ENCODE data around the gene ABHD18.
"Not testable (repeated sequence)": the region's sequence is repeated elsewhere in the genome, so short reads cannot be mapped to it uniquely, and the experiment has no call there.

DNA sequence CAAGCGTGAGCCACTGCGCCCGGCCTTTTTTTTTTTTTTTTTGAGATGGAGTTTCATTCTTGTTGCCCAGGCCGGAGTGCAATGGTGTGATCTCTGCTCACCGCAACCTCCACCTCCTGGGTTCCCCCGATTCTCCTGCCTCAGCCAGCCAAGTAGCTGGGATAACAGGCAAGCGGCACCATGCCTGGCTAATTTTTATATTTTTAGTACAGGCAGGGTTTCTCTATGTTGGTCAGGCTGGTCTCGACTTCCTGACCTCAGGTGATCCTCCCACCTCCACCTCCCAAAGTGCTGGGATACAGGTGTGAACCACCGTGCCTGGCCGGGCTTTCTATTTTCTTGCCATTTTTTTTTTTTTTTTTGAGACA is 101.2 kb downstream of the ABHD18 start:
- not testable (repeated sequence) for TF ChIP-seq POLR2A, POLR2AphosphoS5 (IDR thresholded peaks at IDR 0.05)
- TF ChIP-seq, protein P1, sequence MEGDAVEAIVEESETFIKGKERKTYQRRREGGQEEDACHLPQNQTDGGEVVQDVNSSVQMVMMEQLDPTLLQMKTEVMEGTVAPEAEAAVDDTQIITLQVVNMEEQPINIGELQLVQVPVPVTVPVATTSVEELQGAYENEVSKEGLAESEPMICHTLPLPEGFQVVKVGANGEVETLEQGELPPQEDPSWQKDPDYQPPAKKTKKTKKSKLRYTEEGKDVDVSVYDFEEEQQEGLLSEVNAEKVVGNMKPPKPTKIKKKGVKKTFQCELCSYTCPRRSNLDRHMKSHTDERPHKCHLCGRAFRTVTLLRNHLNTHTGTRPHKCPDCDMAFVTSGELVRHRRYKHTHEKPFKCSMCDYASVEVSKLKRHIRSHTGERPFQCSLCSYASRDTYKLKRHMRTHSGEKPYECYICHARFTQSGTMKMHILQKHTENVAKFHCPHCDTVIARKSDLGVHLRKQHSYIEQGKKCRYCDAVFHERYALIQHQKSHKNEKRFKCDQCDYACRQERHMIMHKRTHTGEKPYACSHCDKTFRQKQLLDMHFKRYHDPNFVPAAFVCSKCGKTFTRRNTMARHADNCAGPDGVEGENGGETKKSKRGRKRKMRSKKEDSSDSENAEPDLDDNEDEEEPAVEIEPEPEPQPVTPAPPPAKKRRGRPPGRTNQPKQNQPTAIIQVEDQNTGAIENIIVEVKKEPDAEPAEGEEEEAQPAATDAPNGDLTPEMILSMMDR (IDR thresholded peaks at IDR 0.05), result not testable (repeated sequence)
